HUES48 (cell line): ENCODE measurements around the gene DCDC2C.

Experiments
- H3K27ac ChIP-seq: one replicate; pipeline ENCODE4 v1.7.0; 2013; ENCODE audit warnings: low read depth, low read length, inconsistent platforms
- H3K27me3 ChIP-seq: 2 replicates; pipeline ENCODE4 v1.6.1; 2013; ENCODE audit warnings: mild to moderate bottlenecking, low read length; ENCODE audit not compliant: control insufficient read depth, insufficient read depth
- H3K36me3 ChIP-seq: 2 replicates; pipeline ENCODE4 v1.6.1; 2013; ENCODE audit warnings: low read length; ENCODE audit not compliant: control insufficient read depth, insufficient read depth
- H3K4me1 ChIP-seq: 2 replicates; pipeline ENCODE4 v1.6.1; 2013; ENCODE audit warnings: mild to moderate bottlenecking, low read length; ENCODE audit not compliant: control insufficient read depth, insufficient read depth
- H3K4me3 ChIP-seq: 2 replicates; pipeline ENCODE4 v1.5.1; 2013; ENCODE audit warnings: mild to moderate bottlenecking, low read depth, low read length
- H3K9ac ChIP-seq: 2 replicates; pipeline ENCODE4 v1.6.1; 2013; ENCODE audit warnings: mild to moderate bottlenecking, low read depth, low read length, moderate library complexity
- H3K9me3 ChIP-seq: 2 replicates; pipeline ENCODE4 v1.6.1; 2013; ENCODE audit warnings: low read length; ENCODE audit not compliant: control insufficient read depth, insufficient read depth

Gene DCDC2C

DNA sequence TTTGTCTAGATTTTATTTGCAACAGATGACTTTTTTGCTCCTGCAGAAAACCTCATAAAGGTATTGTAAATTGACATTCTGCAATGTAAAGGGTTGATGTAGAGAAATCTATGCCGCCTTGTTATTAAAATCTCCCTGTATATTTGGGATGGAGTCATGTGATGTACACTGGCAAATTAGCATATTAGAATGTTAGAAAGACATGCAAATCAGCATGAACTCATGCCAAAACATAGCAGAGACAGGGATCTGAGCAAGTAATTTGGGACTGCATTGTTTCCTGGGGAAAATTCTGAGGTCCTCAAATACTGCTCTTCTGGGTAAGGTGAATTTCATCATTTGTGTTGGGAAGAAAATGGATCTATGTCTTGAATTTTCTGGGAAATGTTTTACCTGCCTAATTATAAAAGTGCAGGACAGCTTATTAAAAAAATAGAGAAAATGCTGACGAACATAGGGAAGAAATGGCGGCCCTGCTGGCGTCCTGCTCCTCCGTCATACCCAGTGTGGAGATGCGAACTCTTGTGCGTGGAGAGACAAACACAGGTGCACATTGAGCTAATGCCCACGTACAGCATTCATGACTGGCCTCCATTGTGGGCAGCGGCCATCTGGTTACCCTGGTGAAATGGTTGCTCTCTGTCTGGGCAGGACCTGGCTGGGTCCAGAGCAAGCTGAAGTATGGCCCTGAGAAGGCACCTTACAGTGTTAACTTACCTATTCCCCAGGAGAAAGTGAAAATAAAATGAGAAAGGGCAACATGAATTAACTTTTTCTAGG lies 29.1 kb upstream of the DCDC2C start:
- H3K9ac ChIP-seq: no peak overlapping the region
- H3K27me3 ChIP-seq: no peaks in the 10 kb centered on the region
- H3K4me1 ChIP-seq: no peaks in the 10 kb centered on the region
- H3K9me3 ChIP-seq: no peaks in the 10 kb centered on the region
- H3K36me3 ChIP-seq: no peaks in the 10 kb centered on the region
- H3K4me3 ChIP-seq: no peak overlapping the region
- no peak overlapping the region for H3K27ac ChIP-seq

GRCh38 chr2:3675687-3676086 lies 27.7 kb upstream of the DCDC2C start:
- no peaks in the 10 kb centered on the region for H3K27me3 ChIP-seq
- no peak overlapping the region for H3K9ac ChIP-seq
- no peak overlapping the region for H3K27ac ChIP-seq
- no peaks in the 10 kb centered on the region for H3K36me3 ChIP-seq
- no peak overlapping the region for H3K4me3 ChIP-seq
- no peaks in the 10 kb centered on the region for H3K9me3 ChIP-seq
- H3K4me1 ChIP-seq: no peaks in the 10 kb centered on the region

DNA sequence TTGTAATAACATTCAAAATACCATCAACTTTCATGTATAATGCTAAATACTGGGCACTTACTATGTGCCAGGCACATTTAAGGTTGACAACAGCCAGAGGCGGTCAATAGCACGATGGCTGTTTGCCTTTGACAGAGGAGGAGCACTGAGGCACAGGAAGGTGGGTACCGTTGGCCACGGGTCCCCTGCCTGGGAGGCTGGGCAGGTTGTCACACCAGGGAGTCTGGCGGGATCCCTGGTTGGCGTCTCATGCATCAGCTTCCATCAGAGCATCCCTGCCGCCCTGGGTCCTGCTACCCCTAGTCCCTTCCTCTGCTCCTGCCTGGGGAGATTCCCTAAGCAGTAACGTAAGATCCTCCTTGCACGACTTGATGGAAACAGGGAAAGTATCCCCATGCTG lies 25.9 kb upstream of the DCDC2C start:
- H3K4me1 ChIP-seq: no peaks in the 10 kb centered on the region
- H3K27me3 ChIP-seq: no peaks in the 10 kb centered on the region
- H3K9me3 ChIP-seq: no peaks in the 10 kb centered on the region
- no peaks in the 10 kb centered on the region for H3K36me3 ChIP-seq
- no peak overlapping the region for H3K4me3 ChIP-seq
- H3K9ac ChIP-seq: no peak overlapping the region
- H3K27ac ChIP-seq: no peak overlapping the region

DNA sequence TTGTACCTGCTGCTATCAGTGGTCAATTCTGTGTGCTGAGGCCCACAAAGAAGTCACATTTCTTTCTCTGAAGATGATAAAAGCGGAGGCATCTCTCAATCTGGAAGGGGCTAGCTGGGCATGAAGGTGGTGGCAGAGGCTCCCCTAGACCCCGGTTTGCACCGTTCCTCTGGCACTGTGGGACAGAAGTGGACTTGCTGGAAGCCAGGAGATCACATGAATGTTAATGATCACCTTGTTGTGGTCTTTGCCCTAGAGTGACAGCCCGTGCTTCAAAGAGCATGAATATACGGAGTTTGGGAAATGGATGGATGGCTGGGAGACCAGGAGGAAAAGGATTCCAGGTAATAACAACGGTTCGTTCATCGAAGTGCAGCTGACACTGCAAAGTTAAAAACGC lies 25.2 kb upstream of the DCDC2C start:
- Histone ChIP-seq H3K9me3 (no peaks in the 10 kb centered on the region), H3K27me3 (no peaks in the 10 kb centered on the region), H3K4me3 (no peak overlapping the region), H3K9ac (no peak overlapping the region), H3K36me3 (no peaks in the 10 kb centered on the region), H3K4me1 (no peaks in the 10 kb centered on the region), H3K27ac (no peak overlapping the region)

- H3K9ac ChIP-seq: no peak overlapping the region
- no peaks in the 10 kb centered on the region for H3K27me3 ChIP-seq
- H3K9me3 ChIP-seq: no peaks in the 10 kb centered on the region
- no peak overlapping the region for H3K27ac ChIP-seq
- no peaks in the 10 kb centered on the region for H3K4me1 ChIP-seq
- no peaks in the 10 kb centered on the region for H3K36me3 ChIP-seq
- H3K4me3 ChIP-seq: no peak overlapping the region
These were observed 24.2 kb upstream of the DCDC2C start for GRCh38 chr2:3679180-3679579.

- Histone ChIP-seq H3K9me3 (no peaks in the 10 kb centered on the region), H3K4me3 (no peak overlapping the region), H3K4me1 (no peaks in the 10 kb centered on the region), H3K27ac (no peak overlapping the region), H3K27me3 (no peaks in the 10 kb centered on the region), H3K9ac (no peak overlapping the region), H3K36me3 (no peaks in the 10 kb centered on the region)
These were observed 23.6 kb upstream of the DCDC2C start for GRCh38 chr2:3679616-3680393.

- Histone ChIP-seq H3K9me3 (no peaks in the 10 kb centered on the region), H3K27me3 (no peaks in the 10 kb centered on the region), H3K27ac (no peak overlapping the region), H3K4me3 (no peak overlapping the region), H3K4me1 (no peaks in the 10 kb centered on the region), H3K36me3 (no peaks in the 10 kb centered on the region), H3K9ac (no peak overlapping the region)
These were observed 22.6 kb upstream of the DCDC2C start for GRCh38 chr2:3680548-3681345.

DNA sequence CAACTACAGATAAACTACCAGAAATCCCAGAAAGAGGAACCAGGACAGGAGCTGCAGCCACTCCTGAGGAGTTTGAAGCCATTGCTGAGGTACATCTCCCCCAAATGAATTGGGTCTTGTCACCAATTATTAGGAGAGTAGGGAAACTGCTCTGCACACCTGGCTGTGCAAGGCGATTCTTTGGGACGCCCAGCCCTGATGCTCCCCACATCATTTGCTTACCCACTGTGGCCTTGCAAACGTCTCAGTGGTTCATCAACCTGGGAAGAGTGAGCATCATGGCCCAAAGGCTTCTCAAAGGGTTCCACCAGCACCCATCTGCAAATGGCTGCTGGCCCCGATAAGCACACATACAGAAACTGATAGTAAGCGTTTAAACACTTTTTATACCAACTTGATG lies 21.8 kb upstream of the DCDC2C start:
- H3K4me3 ChIP-seq: no peak overlapping the region
- no peaks in the 10 kb centered on the region for H3K27me3 ChIP-seq
- H3K27ac ChIP-seq: no peak overlapping the region
- no peaks in the 10 kb centered on the region for H3K4me1 ChIP-seq
- H3K9ac ChIP-seq: no peak overlapping the region
- no peaks in the 10 kb centered on the region for H3K36me3 ChIP-seq
- no peaks in the 10 kb centered on the region for H3K9me3 ChIP-seq

DNA sequence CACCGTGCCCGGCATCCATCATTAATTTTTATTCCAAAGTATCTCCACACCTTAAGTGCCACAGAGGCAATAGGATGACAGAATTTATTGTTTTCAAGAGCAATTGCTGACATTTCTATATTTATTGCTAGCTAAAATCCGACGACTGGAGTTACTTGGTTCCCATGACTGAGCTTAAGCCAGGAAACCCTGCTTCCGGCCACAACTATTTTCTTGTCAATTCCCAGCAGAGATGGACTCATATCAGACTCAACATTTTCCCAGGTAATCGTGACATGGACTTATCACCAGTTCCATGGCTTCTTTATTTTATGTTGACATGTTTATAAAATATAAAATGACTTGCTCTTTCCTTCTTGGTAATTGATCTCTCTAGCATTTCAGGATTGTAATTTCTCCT lies 20.6 kb upstream of the DCDC2C start:
- no peak overlapping the region for H3K27ac ChIP-seq
- H3K27me3 ChIP-seq: no peaks in the 10 kb centered on the region
- no peak overlapping the region for H3K9ac ChIP-seq
- no peaks in the 10 kb centered on the region for H3K9me3 ChIP-seq
- H3K4me1 ChIP-seq: no peaks in the 10 kb centered on the region
- H3K4me3 ChIP-seq: no peak overlapping the region
- H3K36me3 ChIP-seq: no peaks in the 10 kb centered on the region

DNA sequence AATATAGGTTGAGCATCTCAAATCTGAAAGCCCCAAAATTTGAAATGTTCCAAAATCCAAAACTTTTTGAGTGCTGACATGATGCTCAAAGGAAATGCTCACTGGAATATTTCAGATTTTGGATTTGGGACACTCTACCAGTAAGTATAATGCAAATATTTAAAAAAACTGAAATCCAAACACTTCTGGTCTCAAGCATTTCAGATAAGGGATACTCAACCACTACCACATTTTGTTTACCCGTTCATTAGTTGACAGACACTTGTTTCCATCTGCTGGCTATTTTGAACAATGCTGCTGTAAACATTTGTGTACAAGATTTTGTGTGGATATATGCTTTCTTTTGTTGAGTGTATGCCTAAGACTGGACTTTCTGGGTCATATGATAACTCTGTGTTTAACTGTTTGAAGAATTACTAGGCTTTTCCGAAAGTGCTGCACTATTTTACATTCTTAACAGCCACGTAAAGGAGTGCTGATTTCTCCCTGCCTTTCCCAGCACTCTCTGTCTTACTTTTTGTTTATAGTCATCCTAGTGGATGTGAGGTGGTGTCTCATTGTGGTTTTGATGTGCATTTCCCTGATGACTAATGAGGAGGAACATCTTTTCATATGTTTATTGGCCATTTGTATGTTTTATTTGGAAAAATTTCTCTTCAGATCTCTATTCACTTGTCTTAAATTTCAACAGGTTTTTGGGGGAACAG lies 19.5 kb upstream of the DCDC2C start:
- no peaks in the 10 kb centered on the region for H3K27me3 ChIP-seq
- no peak overlapping the region for H3K4me3 ChIP-seq
- H3K4me1 ChIP-seq: no peaks in the 10 kb centered on the region
- no peak overlapping the region for H3K27ac ChIP-seq
- no peak overlapping the region for H3K9ac ChIP-seq
- H3K36me3 ChIP-seq: no peaks in the 10 kb centered on the region
- H3K9me3 ChIP-seq: no peaks in the 10 kb centered on the region
